NK-92 (cell line): ENCODE measurements around the gene AKNA.

ENCODE experiments used
- DNase-seq: peaks from one replicate; lab custom pipeline; 2025; ENCODE audit not compliant: unreplicated experiment; lab: John Stamatoyannopoulos, UW

The AKNA gene

GRCh38 chr9:114289571-114290481 is 98.0 kb downstream of the AKNA start:
- DNase-seq = no peak

- DNase-seq = no peak
These were observed 98.7 kb downstream of the AKNA start for GRCh38 chr9:114289106-114289505.

GRCh38 chr9:114288193-114289091 is 99.3 kb downstream of the AKNA start:
- DNase-seq = no peak

- no peak for DNase-seq
These were observed 100.0 kb downstream of the AKNA start for GRCh38 chr9:114287763-114288192.

GRCh38 chr9:114287001-114287762 is 100.6 kb downstream of the AKNA start:
- no peak for DNase-seq

GRCh38 chr9:114286146-114286679 is 101.6 kb downstream of the AKNA start:
- DNase-seq = no peak

GRCh38 chr9:114285166-114285867 is 102.5 kb downstream of the AKNA start:
- no peak for DNase-seq

GRCh38 chr9:114284316-114285060 is 103.3 kb downstream of the AKNA start:
- no peak for DNase-seq
